Fibroblast of lung (primary cell): Measurements from ENCODE around the gene MRC2. TPM values are rescaled to one million over a fixed set of nuclear protein-coding genes. Genes with fewer than 3 reads are reported as not detected.

ENCODE experiments used
- DNase-seq, 2 donors: peaks; one replicate each; pipeline versions ENCODE4 v3.0.0 to v3.0.0-alpha.2; 2010; ENCODE audit warnings: low read depth in 2 of 2
- H2AFZ ChIP-seq: 2 replicates; pipeline ENCODE4 v1.5.1; 2012; ENCODE audit warnings: low read length, control low read depth, inconsistent platforms
- H3K27ac ChIP-seq: 2 replicates; pipeline ENCODE4 v1.5.1; 2011; ENCODE audit warnings: low read length, control low read depth; ENCODE audit not compliant: insufficient read depth
- H3K27me3 ChIP-seq: 2 replicates; pipeline ENCODE4 v1.5.1; 2011; ENCODE audit warnings: mild to moderate bottlenecking, low read length; ENCODE audit not compliant: control insufficient read depth, insufficient read depth
- H3K36me3 ChIP-seq: 2 replicates; pipeline ENCODE4 v1.5.1; 2011; ENCODE audit warnings: low read length; ENCODE audit not compliant: control insufficient read depth, insufficient read depth
- H3K4me1 ChIP-seq: 2 replicates; pipeline ENCODE4 v1.5.1; 2011; ENCODE audit warnings: low read length; ENCODE audit not compliant: control insufficient read depth, insufficient read depth; ENCODE audit errors: extremely low read depth
- H3K4me2 ChIP-seq: 2 replicates; pipeline ENCODE4 v1.5.1; 2011; ENCODE audit warnings: low read length, control low read depth; ENCODE audit not compliant: insufficient read depth; ENCODE audit errors: extremely low read depth
- H3K4me3 ChIP-seq, 4 experiments: fragments of 200-600 bp in 1 of 4; sonication (generic) in 1 of 4; replicated peaks in 1 of 4; 2 replicates each; pipeline ENCODE4 v1.5.1; 2011 to 2016; ENCODE audit warnings: low read length in 4 of 4, low read depth in 3 of 4, mild to moderate bottlenecking in 3 of 4, control low read depth in 2 of 4, inconsistent platforms in 1 of 4, mixed read lengths in 1 of 4; ENCODE audit not compliant: insufficient read depth in 1 of 4; ENCODE audit errors: control extremely low read depth in 1 of 4
- H3K79me2 ChIP-seq: 2 replicates; pipeline ENCODE4 v1.5.1; 2012; ENCODE audit warnings: mild to moderate bottlenecking, low read length, inconsistent platforms; ENCODE audit not compliant: control insufficient read depth, insufficient read depth
- H3K9ac ChIP-seq: 2 replicates; pipeline ENCODE4 v1.5.1; 2011; ENCODE audit warnings: mild to moderate bottlenecking, low read length, control low read depth; ENCODE audit not compliant: insufficient read depth
- H3K9me3 ChIP-seq: 2 replicates; pipeline ENCODE4 v1.5.1; 2012; ENCODE audit warnings: low read depth, low read length; ENCODE audit not compliant: control insufficient read depth, insufficient read depth
- H4K20me1 ChIP-seq: 2 replicates; pipeline ENCODE4 v1.5.1; 2011; ENCODE audit warnings: low read length; ENCODE audit not compliant: control insufficient read depth, insufficient read depth; ENCODE audit errors: extremely low read depth
- CTCF ChIP-seq, 2 donors: IDR thresholded peaks in 1 of 2; conservative IDR thresholded peaks in 1 of 2; 1 replicate in 1 of 2; 2 replicates in 1 of 2; pipeline ENCODE4 v1.5.1; 2011 to 2012; ENCODE audit warnings: low read length in 2 of 2, control low read depth in 1 of 2, inconsistent platforms in 1 of 2, low read depth in 1 of 2, mild to moderate bottlenecking in 1 of 2
- EZH2 ChIP-seq: IDR thresholded peaks from 2 replicates; pipeline ENCODE4 v1.5.1; 2012; ENCODE audit warnings: low read length, control low read depth, mild to moderate bottlenecking; ENCODE audit errors: missing control alignments
- polyA plus RNA-seq, 2 donors: library from polyadenylated mRNA; depleted of rRNA in 1 of 2; stranded (reverse) in 1 of 2; unstranded in 1 of 2; fragments of >200 nt; gene quantifications; 2 replicates each; pipeline ENCODE4 v1.2.1, GENCODE V29; 2011 to 2012; ENCODE audit warnings: missing spikeins in 1 of 2
- total RNA-seq: library from RNA; depleted of rRNA; stranded (reverse); fragments of >200 nt; gene quantifications from 2 replicates; pipeline ENCODE4 v1.2.1, GENCODE V29; 2014

Gene MRC2
- total and polyA plus RNA-seq, 2 donors (not counting 1 experiment from before 2014, with no cell fraction given), result 98.7 to 164 TPM

GRCh38 chr17:62722625-62723024, 95.2 kb downstream of the MRC2 start:
- H2AFZ ChIP-seq, result no peak overlapping the region
- H3K4me3 ChIP-seq, result no peak overlapping the region
- H3K4me2 ChIP-seq, result no peak overlapping the region
- H3K27me3 ChIP-seq, result no peaks in the 10 kb centered on the region
- DNase-seq, result no peak
- no peak overlapping the region for H3K27ac ChIP-seq
- no peaks in the 10 kb centered on the region for H3K4me1 ChIP-seq
- H3K36me3 ChIP-seq, result no peaks in the 10 kb centered on the region
- TF ChIP-seq CTCF (conservative IDR thresholded peaks at IDR 0.05 in 1 of 2, IDR thresholded peaks at IDR 0.05 in 1 of 2; ENCODE audit: low read depth in 1 of 2, low read length in 2 of 2), result no peak
- no peak for TF ChIP-seq EZH2
- no peaks in the 10 kb centered on the region for H3K79me2 ChIP-seq
- no peaks in the 10 kb centered on the region for H3K9me3 ChIP-seq
- no peaks in the 10 kb centered on the region for H4K20me1 ChIP-seq
- no peak overlapping the region for H3K9ac ChIP-seq

- Histone ChIP-seq H3K27ac (no peak overlapping the region), H3K36me3 (no peaks in the 10 kb centered on the region), H3K79me2 (no peaks in the 10 kb centered on the region), H3K9me3 (no peaks in the 10 kb centered on the region), H3K4me2 (no peak overlapping the region), H3K9ac (no peak overlapping the region), H3K4me3 (no peak overlapping the region), H2AFZ (no peak overlapping the region), H3K27me3 (no peaks in the 10 kb centered on the region), H3K4me1 (no peaks in the 10 kb centered on the region), H4K20me1 (no peaks in the 10 kb centered on the region)
- DNase-seq, result no peak
- TF ChIP-seq CTCF (conservative IDR thresholded peaks at IDR 0.05 in 1 of 2, IDR thresholded peaks at IDR 0.05 in 1 of 2; ENCODE audit: low read depth in 1 of 2, low read length in 2 of 2), result no peak
- TF ChIP-seq EZH2, result no peak
Observed at GRCh38 chr17:62723842-62724241, 96.4 kb downstream of the MRC2 start.

- no peaks in the 10 kb centered on the region for H3K9me3 ChIP-seq
- no peak overlapping the region for H2AFZ ChIP-seq
- no peaks in the 10 kb centered on the region for H3K27me3 ChIP-seq
- no peak overlapping the region for H3K4me2 ChIP-seq
- no peak for DNase-seq
- no peaks in the 10 kb centered on the region for H4K20me1 ChIP-seq
- H3K9ac ChIP-seq, result no peak overlapping the region
- H3K4me1 ChIP-seq, result no peaks in the 10 kb centered on the region
- TF ChIP-seq CTCF (conservative IDR thresholded peaks at IDR 0.05 in 1 of 2, IDR thresholded peaks at IDR 0.05 in 1 of 2; ENCODE audit: low read depth in 1 of 2, low read length in 2 of 2), result no peak
- TF ChIP-seq EZH2, result no peak
- no peak overlapping the region for H3K27ac ChIP-seq
- H3K4me3 ChIP-seq, result no peak overlapping the region
- no peaks in the 10 kb centered on the region for H3K79me2 ChIP-seq
- H3K36me3 ChIP-seq, result no peaks in the 10 kb centered on the region
Observed at GRCh38 chr17:62724398-62725146, 97.1 kb downstream of the MRC2 start.
